ENCODE measurements around the gene LMAN1L.

Gene LMAN1L

DNA sequence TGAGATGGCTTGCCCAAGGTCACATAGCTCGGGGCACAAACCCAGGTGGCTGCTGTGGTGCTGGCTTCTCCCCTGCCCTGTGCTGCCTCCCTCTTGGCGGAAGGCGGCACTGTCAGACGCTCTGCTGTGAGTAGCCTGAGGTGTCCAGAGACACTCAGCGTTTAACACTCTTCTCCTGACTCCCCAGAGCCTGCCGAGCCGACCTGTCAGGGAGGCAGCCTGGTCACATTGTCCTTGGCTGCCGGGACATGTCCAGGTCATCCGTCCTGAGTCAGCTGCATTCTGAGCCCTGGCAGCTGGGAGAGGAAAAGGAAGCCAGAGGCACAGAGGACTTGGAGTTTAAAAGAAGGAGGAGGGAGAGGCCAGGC lies 4.7 kb downstream of the LMAN1L start:
- DNase-seq = peak; percentile 38 to 44

DNA sequence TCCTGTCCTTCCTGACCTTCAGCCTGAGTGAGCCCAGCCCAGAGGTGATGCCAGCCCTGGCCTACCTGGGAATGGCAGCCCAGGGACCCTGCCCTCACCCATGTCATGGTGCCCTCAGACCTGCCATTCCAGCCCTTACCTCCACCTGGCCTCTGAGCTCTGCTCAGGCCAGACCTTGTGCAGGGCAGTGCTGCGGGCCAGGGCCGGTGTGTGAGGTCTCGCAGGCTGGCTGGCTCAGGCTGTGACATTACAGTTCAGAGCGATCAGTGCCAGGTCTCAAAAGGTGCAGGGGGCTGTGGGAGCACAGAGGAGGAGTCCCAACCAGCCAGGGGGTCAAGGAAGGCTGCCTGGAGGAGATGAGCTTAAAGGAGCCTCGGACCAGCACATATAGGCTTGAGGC lies 7.4 kb downstream of the LMAN1L start:
- no peak for DNase-seq

DNA sequence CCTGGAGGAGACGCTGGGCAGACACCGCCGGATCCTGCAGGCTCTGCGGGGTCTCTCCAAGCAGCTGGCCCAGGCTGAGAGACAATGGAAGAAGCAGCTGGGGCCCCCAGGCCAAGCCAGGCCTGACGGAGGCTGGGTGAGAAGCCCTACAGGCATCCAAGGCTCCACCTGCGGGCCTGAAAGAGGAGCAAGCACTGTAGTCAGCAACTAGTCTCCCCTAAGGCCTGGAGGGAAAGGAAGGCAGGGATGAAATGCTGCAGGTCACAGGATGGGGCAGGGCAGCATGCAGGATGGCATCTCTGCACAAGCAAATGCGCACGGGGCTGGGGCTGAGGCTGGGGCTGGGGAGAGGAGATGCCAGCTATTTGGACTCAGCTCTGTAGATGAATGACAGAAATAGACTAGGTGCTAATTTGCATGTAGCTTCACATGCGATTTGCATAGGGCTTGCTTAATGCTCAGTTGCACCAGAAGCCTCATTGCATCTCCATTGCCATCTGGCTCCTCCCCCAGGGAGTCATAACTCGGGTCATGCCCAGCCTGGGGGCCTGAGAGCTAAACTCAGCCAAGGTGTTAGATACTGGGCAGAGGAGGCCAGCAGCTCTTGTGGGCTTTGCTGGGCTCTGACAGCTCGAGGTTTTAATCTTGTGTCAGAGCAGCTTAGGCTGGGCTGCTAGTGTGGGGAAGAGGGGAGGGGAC lies 8.6 kb downstream of the LMAN1L start:
- DNase-seq = no peak

DNA sequence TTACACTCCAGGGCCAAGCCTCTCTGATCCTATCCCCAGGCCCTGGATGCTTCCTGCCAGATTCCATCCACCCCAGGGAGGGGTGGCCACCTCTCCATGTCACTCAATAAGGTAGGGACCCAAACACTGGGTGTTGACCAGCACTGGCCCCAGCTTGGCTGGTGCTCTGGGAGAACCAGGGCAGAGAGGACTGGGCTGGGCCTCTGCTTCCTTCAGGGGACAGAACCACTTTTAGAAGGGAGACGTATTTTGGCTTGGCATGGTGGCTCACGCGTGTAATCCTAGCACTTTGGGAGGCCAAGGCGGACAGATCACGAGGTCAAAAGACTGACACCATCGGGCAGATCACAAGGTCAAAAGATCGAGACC lies 9.1 kb downstream of the LMAN1L start:
- DNase-seq = no peak

DNA sequence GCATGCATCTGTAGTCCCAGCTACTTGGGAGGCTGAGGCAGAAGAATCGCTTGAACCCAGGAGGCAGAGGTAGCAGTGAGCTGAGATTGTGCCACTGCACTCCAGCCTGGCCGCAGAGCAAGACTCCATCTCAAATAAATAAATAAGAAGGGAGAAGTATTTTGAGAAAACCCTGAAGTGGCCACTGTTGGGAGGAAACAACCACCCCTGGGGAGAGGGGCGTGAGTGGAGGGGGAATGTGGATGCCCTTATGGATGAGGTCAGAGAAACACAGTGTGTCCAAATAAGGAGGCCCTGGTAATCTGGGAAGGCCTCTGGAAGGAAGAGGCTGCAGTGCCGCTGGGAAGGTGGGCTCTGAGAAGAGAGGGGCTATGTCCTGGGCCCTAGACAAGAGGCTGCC lies 9.6 kb downstream of the LMAN1L start:
- DNase-seq = no peak

DNA sequence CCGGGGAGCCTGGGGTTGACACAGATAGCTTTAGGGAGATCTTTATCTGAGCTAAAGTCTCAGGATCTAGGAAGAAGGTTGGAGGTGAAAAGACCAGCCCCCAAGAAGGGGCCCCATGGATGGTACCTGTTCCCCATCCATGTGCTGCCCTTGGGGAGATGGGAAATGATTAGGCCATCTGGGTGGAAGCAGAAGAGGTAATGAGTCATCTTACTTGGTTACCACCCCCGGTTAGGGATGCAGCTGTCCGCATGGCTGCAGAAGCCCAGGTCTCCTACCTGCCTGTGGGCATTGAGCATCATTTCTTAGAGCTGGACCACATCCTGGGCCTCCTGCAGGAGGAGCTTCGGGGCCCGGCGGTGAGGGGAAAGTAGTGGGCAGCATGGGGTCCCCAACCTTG lies 10.7 kb downstream of the LMAN1L start:
- no peak for DNase-seq

DNA sequence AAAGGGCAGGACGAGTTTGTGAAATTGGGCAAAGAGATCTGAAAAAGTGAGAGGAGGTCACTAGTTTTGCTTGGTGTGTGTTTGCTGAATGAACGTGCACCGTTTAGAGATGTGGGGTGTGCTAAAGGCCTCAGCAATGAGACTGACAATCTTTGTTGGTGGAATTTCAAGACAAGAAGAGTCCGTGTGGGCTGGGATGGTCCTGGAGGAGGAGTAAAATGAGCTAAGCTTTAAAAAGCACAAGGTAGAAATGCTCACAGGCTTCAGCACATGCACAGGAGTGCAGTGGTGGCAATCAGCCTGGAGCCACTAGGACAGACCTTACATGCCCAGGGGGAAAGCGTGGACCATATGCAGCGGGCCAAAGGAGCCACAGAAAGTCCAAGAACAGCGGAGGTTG lies 12.3 kb downstream of the LMAN1L start:
- DNase-seq = no peak

DNA sequence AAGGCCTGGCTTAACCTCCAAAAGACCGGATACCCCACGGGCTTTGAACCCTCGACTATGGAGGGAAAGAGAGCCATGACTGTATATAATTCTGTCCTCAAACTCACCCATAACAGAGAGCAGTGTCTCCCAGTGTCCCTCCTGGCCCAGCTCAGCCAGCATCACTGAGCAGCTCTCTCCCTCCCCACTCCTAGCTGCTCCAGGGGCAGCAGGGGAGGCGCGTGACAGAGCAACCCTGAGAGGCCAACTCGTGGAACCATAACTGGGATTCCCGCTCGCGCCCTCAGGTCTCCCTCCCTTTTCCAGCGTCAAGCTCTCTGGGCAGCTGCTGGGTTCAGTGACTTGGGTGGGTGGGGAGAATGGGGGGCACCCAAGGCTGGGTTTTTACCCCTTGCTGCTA lies 13.2 kb downstream of the LMAN1L start:
- DNase-seq = no peak

DNA sequence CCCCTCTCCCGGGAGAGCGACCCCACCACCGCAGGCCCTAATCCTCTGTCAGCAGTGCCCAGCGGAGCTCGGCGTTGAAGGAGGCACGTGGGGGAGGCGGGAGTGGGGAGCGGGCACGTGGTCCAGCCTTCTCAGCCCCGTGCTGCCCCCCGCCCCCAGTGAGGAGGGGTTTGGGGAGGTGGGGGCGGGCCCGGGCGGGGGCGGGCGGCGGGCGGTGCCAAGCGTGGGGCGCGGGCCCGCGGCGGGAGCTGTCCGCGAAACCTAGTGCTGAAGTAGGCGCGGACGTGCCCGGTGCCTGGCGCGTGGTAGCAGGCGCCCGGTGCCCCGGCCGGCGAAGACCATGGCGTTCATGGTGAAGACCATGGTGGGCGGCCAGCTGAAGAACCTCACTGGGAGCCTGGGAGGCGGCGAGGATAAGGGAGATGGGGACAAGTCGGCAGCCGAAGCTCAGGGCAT lies 13.8 kb downstream of the LMAN1L start, which contains the start of gene CPLX3:
Gene CPLX3 (plus strand): TSS at position 264 of the 456 bp plus-strand sequence. CDS start 77 bp downstream, at position 341.
- no peak for DNase-seq

DNA sequence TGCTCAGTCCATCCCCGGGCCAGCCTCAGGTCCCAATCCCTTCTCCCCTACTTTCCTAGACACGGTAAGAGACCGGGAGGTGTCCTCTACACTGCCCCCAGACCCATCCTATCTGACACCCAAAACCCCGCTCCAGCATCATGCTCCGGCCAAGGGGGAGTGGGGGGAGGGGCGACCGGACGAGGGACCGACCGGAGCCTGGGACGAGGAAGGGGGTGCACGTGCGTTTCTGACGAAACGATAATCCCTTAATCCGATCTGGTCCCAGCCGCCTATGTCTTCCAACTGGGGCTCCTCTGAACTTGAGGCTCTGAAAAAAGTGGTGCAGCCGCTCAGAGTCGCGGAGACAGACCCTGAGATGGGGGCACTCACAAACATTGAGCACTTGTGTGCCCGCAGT lies 14.3 kb downstream of the LMAN1L start:
- no peak for DNase-seq

DNA sequence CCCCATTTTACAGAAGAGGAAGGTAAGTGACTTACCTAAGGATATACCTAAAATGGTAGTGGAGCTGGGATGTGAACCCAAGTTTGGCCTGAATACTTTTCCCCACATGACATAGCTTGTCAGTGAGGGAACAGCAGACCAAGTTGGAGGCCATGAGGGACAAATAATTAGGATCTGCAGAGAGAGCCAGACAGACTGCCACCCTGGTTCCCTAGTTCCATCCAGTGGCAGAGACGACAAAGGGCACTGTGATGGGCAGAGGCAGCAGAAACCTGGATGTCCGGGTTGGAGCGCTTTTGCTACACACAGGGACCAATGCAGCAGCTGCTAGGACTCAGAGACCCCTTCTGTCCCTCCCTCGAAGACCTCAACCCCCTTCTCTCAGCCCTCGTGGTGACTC lies 15.0 kb downstream of the LMAN1L start:
- DNase-seq = no peak

DNA sequence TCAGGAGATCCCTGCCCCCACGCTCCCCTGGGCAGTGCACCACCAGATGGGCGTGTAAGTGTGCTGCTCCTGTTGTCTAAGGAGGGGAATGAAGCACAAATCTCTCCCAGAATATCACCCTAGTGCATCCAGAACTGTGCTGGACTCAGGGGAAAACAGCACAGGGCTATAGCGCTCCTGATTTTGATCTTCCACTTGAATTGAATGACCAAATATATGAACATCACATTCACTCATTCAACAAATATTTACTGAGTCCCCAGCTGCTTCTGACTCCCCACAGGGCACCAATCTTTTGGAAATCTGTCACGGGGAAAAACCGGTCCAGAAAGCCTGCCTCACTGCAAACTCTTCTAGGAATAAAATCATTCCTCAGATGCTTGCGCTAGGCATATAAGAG lies 16.2 kb downstream of the LMAN1L start:
- no peak for DNase-seq

DNA sequence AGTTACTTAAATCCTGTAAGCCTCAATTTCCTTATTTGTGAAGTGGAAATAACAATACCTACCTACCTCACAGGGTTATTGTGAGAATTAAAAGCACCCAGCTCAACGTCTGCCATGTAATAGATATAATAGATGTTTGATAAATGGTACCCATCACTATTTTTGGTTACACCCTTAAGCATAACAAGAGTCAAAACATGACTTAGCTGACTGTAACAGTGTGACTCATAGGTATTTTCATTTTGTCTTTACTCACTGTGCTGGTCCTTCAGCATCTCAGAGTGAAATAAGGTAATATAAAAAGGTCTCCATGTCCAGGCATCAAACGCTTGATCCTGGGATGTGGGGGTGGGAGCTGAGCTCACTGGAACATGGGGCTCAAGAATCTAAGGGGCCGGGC lies 16.9 kb downstream of the LMAN1L start:
- DNase-seq = no peak

DNA sequence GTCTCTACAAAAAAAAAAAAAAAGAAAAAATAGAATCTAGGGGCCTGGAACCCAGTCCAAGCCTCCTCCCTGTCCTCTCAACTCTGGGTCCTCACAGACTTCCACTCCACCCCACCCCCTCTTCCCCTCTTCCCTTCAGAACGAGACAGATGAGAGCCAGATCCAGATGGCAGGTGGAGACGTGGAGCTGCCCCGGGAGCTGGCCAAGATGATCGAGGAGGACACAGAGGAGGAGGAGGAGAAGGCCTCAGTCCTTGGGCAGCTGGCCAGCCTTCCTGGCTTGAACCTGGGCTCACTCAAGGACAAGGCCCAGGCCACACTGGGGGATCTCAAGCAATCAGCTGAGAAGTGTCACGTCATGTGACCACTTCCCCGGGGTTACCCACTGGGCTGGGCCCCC lies 17.4 kb downstream of the LMAN1L start:
- no peak for DNase-seq

DNA sequence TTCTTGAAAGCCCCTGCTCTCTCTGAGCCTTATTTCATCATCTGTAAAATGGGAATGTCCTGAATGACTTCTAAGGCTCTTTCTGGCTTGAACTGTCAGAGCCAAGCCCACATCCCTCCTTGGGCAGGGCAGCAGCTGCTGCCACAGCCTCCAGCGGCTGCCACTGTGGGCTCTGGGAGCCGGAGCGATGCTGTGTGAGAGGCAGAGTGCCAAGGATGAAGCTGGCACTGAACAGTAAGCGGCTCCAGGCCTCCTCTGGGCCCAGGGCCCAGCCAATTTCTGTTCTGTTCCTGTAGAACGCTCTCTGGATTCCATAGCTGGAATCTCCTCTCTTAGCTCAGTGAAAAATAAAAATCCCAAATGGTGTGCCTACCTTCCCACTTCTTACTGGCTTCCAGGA lies 18.2 kb downstream of the LMAN1L start:
- no peak for DNase-seq

DNA sequence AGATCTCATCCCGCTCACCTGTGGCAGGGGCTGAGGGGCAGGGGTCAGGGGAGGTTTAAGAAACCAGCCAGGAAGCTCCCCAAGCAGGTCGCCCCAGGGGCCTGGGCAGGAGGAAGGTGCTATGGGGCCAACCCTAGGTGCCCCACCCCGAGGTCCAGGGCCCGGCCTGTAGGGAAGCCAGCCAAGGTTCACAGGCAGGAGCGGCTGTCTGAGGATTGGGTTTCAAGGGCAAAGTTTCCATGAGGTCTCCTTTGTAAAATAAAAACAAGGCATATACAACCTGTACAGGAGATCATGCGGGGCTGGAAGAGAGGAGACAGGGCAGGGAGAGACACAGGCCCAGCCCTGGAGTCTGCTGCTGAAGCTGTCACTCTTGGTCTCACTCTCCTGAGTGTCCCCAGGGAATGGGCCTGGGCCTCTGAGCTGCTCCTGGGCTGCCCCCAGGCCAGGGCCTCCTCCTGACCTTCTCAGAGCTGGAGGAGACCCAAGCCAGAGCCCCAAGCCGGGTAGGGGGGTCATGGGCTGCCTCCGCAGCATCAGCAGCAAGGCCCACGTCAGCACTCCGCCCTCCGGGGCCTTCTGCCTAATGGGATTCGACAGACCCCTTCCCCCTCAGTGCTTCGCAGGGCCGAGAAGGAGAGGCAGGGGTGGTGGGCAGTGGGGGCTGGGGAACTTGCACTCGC lies 19.3 kb downstream of the LMAN1L start:
- no peak for DNase-seq

DNA sequence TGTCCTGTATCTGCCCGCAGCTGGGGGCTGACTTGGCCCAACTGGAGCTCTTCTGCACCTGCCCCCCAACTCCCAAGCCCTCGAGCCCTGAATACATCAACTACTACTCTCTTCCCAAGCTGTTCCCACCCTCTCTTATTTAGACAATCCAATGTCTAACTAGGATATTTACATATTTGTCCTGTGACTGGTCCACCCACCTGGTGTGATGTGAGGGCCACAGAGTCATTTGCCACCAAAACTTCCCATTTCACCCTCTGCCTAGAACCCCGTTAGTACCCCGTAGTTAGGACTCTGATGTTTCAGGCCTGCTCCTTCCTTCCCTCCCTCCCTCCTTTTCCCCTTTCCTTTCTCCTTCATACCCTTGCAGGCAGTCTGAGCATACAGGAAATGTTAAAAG lies 20.2 kb downstream of the LMAN1L start:
- DNase-seq = no peak

DNA sequence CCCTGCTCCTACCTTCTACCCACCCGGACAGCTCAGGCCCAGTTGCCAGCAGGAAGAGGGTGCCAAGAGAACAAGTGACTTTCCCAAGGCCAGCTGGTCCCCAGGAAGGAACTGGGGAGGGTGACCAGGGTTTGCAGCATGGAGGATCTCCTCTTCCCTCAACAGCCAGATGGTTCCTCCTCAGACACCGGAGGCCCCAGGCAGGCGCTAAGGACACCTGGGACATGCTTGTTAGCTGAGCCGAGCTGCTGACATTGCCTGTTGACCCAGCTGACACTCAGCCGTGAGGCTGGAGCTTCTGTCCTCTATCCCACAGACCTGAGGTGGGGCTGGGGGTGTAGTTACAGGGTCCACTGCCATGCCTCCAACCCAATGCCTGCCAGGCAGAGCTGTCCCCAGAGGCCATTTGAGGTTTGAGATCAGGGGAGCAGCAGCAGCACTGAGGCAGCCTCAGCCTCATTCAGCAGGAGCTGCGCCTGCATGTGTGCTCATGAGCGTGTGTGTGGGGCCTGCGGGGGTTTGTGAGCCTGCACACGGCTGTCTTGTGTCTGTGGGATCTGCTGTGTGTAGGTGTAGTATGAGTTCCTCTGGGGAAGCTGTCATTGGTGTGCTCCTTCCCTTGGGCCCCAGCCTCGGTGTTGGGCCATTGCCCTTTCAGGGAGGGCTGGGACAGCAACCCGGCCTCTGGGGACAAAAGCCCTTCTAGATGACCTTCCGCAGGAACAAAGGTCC lies 20.9 kb downstream of the LMAN1L start:
- no peak for DNase-seq

DNA sequence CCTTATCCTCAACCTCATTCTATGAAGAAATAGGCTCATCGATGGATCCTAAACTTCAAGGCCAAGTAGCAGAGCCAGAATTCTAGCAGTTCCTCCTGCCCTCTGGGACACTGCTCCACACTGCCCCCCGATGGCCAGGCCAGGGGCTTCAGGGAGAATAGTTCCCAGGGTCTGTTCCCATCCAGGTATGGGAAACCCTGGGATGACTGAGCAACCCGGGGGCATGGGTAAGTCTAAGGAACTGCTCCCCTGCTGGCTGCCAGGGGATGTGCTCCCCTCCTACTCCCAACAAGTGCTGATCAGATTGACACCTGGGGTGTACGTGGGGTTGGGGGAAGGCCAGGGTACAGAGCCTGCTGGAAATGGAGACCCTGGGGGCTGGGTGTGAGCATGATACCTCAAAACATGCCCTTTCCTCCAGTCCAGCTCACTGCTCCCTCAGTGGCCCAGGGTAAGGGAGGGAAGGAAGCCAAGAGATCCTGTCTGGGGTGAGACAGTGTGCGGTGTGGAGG lies 22.7 kb downstream of the LMAN1L start:
- DNase-seq = peak; percentile 66 to 70

DNA sequence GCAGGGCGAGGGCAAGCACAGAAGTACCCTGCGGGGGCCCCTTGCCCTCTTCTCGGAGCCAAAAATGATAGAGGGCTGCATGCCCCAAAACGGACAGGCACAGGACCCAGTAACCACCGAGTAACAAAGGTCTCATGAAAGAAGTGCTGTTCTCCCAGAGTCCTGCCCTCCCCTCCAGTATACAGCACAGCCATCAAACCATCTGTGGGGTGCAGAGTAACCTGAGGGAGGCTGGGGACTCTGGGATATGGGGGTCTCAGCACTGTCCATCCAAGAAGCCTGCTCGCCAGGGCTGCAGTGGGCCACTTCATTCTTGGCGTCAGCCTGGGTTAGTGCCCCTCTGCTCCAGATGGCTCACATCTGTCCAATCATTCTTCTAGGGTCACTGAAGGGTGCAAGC lies 24.2 kb downstream of the LMAN1L start:
- DNase-seq = no peak

DNA sequence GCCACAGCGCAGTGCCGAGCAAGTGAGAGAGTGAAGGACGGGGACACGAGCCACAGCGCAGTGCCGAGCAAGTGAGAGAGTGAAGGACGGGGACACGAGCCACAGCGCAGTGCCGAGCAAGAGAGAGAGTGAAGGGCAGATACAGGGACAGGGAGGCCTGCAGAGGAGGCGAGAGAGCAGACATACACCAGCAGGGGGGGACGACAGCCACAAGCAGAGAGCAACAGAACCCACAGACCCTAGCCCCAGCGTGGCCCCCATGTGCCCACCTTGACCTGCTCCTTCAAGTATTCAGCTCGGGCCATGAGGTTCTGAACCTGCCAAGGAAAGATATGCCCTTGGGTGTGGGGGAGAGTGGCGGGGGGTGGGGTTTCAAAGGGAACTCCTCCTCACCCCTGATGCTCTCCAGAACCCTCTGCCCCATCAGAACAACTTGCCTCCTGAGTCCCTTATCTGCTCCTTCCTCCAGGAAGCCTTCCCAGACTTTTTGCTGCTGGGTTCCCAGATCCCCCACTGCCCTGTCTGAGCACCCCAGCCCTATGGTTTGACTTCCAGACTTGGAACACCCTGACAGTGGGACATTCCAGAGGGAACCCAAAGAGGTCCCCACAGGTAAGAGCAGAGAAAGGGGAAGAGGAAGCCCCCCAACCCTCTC lies 25.0 kb downstream of the LMAN1L start:
- DNase-seq = no peak

DNA sequence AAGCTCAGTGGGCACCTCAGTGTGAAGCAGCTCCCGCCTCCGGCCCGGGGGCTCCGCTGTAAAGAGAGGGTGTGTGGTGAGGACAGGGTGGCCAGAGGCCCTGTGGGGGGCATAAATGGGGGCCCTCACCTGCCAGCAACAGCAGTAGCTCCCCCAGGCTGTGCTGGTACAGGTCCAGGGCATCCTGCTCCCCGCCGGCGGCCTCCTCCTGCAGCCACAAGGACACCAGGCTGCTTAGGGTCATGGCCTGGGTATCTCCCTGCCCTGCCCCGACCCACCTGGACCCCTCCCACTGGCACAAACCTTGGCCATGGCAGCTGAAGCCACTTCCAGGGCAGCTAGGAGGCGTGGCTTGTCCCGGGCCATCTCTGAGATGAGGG lies 25.5 kb downstream of the LMAN1L start:
- DNase-seq = no peak

DNA sequence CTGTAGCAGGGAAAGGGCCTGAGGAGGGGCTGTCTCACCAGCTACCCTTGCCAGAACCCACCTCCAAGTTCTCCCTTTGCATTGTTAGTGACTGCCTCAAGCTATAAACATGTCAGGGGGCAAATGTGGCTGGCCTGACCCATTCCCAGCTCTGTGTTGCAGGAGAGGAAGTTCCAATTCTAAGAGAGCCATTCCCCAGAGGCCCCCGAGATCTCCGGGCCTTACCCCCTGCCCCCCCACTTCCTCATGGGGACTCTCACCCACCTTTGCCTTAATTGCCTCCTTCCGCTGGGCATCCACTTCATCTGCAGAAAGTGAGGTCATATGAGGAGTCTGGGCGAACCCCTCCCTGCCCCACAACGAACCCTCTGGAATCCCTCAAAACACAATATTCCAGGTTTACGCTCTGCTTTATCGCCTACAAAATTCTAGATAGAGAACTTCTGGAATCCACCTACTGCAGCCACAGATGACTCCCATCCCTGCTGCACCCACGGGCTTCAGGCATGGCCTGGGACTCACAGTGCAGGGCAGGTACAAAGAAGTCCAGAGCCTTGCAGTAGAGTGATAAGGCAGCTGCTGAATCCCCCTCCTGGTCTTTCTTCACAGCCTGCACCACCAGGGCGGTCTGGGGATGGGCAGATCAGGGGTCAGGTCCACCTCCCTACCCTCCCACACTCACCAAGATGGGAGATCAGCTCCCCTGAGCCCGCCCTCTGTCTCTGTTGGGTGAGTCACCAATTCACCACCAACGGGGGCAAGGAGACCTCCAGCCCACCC lies 26.3 kb downstream of the LMAN1L start:
- no peak for DNase-seq
